H9 (cell line): ENCODE results near the gene VIPR2. TPM values are rescaled to one million over a fixed set of nuclear protein-coding genes. Genes with fewer than 3 reads are reported as not detected.

Experiments
- DNase-seq: peaks from one replicate; pipeline ENCODE4 v3.0.0-alpha.2; 2017
- H2AFZ ChIP-seq: one replicate; pipeline ENCODE4 v1.6.1; 2013; ENCODE audit warnings: mild to moderate bottlenecking, low read length, control low read depth, moderate library complexity
- H2AK5ac ChIP-seq: 2 replicates; pipeline ENCODE4 v1.6.1; 2013; ENCODE audit warnings: low read length, control low read depth, mixed read lengths; ENCODE audit not compliant: insufficient read length
- H2BK120ac ChIP-seq: one replicate; pipeline ENCODE4 v1.6.1; 2013; ENCODE audit warnings: low read depth, mild to moderate bottlenecking, low read length, control low read depth, inconsistent platforms; ENCODE audit not compliant: poor library complexity, severe bottlenecking
- H2BK12ac ChIP-seq: 2 replicates; pipeline ENCODE4 v1.6.1; 2013; ENCODE audit warnings: low read length, control low read depth, mixed read lengths, low read depth; ENCODE audit not compliant: insufficient read length
- H2BK15ac ChIP-seq: 2 replicates; pipeline ENCODE4 v1.6.1; 2013; ENCODE audit warnings: low read depth, low read length, control low read depth
- H2BK20ac ChIP-seq: one replicate; pipeline ENCODE4 v1.6.1; 2013; ENCODE audit warnings: low read depth, mild to moderate bottlenecking, low read length, control low read depth, inconsistent platforms; ENCODE audit not compliant: poor library complexity, severe bottlenecking
- H2BK5ac ChIP-seq: 2 replicates; pipeline ENCODE4 v1.6.1; 2013; ENCODE audit warnings: low read length, control low read depth, mixed read lengths; ENCODE audit not compliant: insufficient read length
- H3K14ac ChIP-seq: 2 replicates; pipeline ENCODE4 v1.6.1; 2013; ENCODE audit warnings: low read length, control low read depth; ENCODE audit not compliant: insufficient read depth
- H3K18ac ChIP-seq: 2 replicates; pipeline ENCODE4 v1.6.1; 2013; ENCODE audit warnings: low read depth, mild to moderate bottlenecking, mixed read lengths, low read length, control low read depth; ENCODE audit not compliant: insufficient read length
- H3K23ac ChIP-seq: 2 replicates; pipeline ENCODE4 v1.6.1; 2013; ENCODE audit warnings: low read length, control low read depth, mixed read lengths, low read depth; ENCODE audit not compliant: insufficient read length
- H3K23me2 ChIP-seq: 2 replicates; pipeline ENCODE4 v1.6.1; 2013; ENCODE audit warnings: low read depth, mild to moderate bottlenecking, mixed read lengths, low read length, control low read depth; ENCODE audit not compliant: insufficient read length, poor library complexity, severe bottlenecking
- H3K27ac ChIP-seq: 2 replicates; pipeline ENCODE4 v1.5.1; 2013; ENCODE audit warnings: low read length, control low read depth, mixed read lengths, low read depth; ENCODE audit not compliant: insufficient read length
- H3K27me3 ChIP-seq: 2 replicates; pipeline ENCODE4 v1.6.1; 2013; ENCODE audit warnings: low read length, control low read depth, inconsistent platforms; ENCODE audit not compliant: insufficient read depth
- H3K4ac ChIP-seq: 2 replicates; pipeline ENCODE4 v1.6.1; 2013; ENCODE audit warnings: low read depth, mild to moderate bottlenecking, control low read depth, inconsistent platforms, low read length, moderate library complexity
- H3K4me1 ChIP-seq: 2 replicates; pipeline ENCODE4 v1.6.1; 2013; ENCODE audit warnings: low read length, control low read depth, inconsistent platforms; ENCODE audit not compliant: insufficient read depth
- H3K4me2 ChIP-seq: 2 replicates; pipeline ENCODE4 v1.6.1; 2013; ENCODE audit warnings: low read length, control low read depth, mixed read lengths; ENCODE audit not compliant: insufficient read length, insufficient read depth
- H3K56ac ChIP-seq: 2 replicates; pipeline ENCODE4 v1.6.1; 2013; ENCODE audit warnings: low read depth, mild to moderate bottlenecking, mixed read lengths, low read length, control low read depth; ENCODE audit not compliant: insufficient read length
- H3K79me1 ChIP-seq: 2 replicates; pipeline ENCODE4 v1.6.1; 2013; ENCODE audit warnings: low read depth, mild to moderate bottlenecking, moderate library complexity, low read length, control low read depth, inconsistent platforms; ENCODE audit not compliant: insufficient read depth, poor library complexity, severe bottlenecking
- H3K79me2 ChIP-seq: 2 replicates; pipeline ENCODE4 v1.6.1; 2013; ENCODE audit warnings: low read length, control low read depth, inconsistent platforms; ENCODE audit not compliant: insufficient read depth
- H3K9ac ChIP-seq: 2 replicates; pipeline ENCODE4 v1.6.1; 2013; ENCODE audit warnings: low read length, control low read depth, mixed read lengths; ENCODE audit not compliant: insufficient read length; ENCODE audit errors: extremely low read depth
- H3K9me3 ChIP-seq: one replicate; pipeline ENCODE4 v1.6.1; 2013; ENCODE audit warnings: low read depth, low read length, inconsistent platforms; ENCODE audit not compliant: control insufficient read depth
- H3T11ph ChIP-seq: one replicate; pipeline ENCODE4 v1.6.1; 2013; ENCODE audit warnings: mild to moderate bottlenecking, low read length, control low read depth, inconsistent platforms
- H4K20me1 ChIP-seq: one replicate; pipeline ENCODE4 v1.6.1; 2013; ENCODE audit not compliant: control insufficient read depth, insufficient read length, insufficient read depth
- H4K5ac ChIP-seq: 2 replicates; pipeline ENCODE4 v1.6.1; 2013; ENCODE audit warnings: low read depth, mild to moderate bottlenecking, mixed read lengths, low read length, control low read depth; ENCODE audit not compliant: insufficient read length
- H4K8ac ChIP-seq: replicated peaks from 2 replicates; pipeline ENCODE4 v1.6.1; 2013; ENCODE audit warnings: low read length, control low read depth, mixed read lengths, low read depth; ENCODE audit not compliant: insufficient read length
- H4K91ac ChIP-seq: 2 replicates; pipeline ENCODE4 v1.6.1; 2013; ENCODE audit warnings: low read depth, mild to moderate bottlenecking, moderate library complexity, mixed read lengths, low read length, control low read depth; ENCODE audit not compliant: insufficient read length
- H3K27ac Mint-ChIP-seq, 3 experiments: 2 replicates in 2 of 3; 3 replicates in 1 of 3; pipeline ENCODE4 v1.8.0; 2020 to 2021; ENCODE audit warnings: mixed read lengths in 3 of 3, mild to moderate bottlenecking in 1 of 3, moderate library complexity in 1 of 3
- H3K27me3 Mint-ChIP-seq: 2 replicates; pipeline ENCODE4 v1.8.0; 2021; ENCODE audit warnings: low read depth, mild to moderate bottlenecking, moderate library complexity, mixed read lengths
- H3K36me3 Mint-ChIP-seq, 3 experiments: 2 replicates in 2 of 3; 3 replicates in 1 of 3; pipeline ENCODE4 v1.8.0; 2020 to 2021; ENCODE audit warnings: low read depth in 3 of 3, mixed read lengths in 3 of 3; ENCODE audit not compliant: insufficient read depth in 1 of 3
- H3K4me1 Mint-ChIP-seq, 2 experiments: 2 replicates each; pipeline ENCODE4 v1.8.0; 2020; ENCODE audit warnings: mixed read lengths in 2 of 2
- H3K4me3 Mint-ChIP-seq, 2 experiments: 2 replicates in 1 of 2; 3 replicates in 1 of 2; pipeline ENCODE4 v1.8.0; 2020 to 2021; ENCODE audit warnings: mild to moderate bottlenecking in 2 of 2, mixed read lengths in 2 of 2, moderate library complexity in 1 of 2
- H3K9me3 Mint-ChIP-seq, 2 experiments: 2 replicates in 1 of 2; 3 replicates in 1 of 2; pipeline ENCODE4 v1.8.0; 2020; ENCODE audit warnings: mild to moderate bottlenecking in 2 of 2, mixed read lengths in 2 of 2, moderate library complexity in 1 of 2
- CTCF ChIP-seq: fragments of 200-600 bp; sonication (generic); conservative IDR thresholded peaks from 3 replicates; pipeline ENCODE4 v1.8.0; 2021; ENCODE audit warnings: antibody characterized with exemption, mild to moderate bottlenecking
- WGBS: extraction: QIAGEN DNeasy Blood & Tissue Kit; methylation state at CpG from one replicate; pipeline ENCODE4 v1.1.7; 2013; ENCODE audit warnings: missing lambda C conversion rate, low lambda C conversion rate, mixed read lengths; ENCODE audit not compliant: insufficient read length; ENCODE audit errors: extremely low coverage; 5-methylcytosine and 5-hydroxymethylcytosine counted together
- total RNA-seq: library from RNA; stranded (reverse); gene quantifications from 2 replicates; pipeline ENCODE4 v1.2.1, GENCODE V29; 2021

The VIPR2 gene
- total RNA-seq, 1 experiment from 2014 or later, result 1.6 TPM

GRCh38 chr7:159083698-159084068, 61.0 kb downstream of the VIPR2 start:
- Histone ChIP-seq H2AK5ac (no peak overlapping the region), H3T11ph (no peak overlapping the region), H3K79me1 (no peaks in the 10 kb centered on the region), H3K4me2 (no peak overlapping the region), H3K79me2 (no peaks in the 10 kb centered on the region), H3K27ac (no peak overlapping the region), H3K9me3 (no peaks in the 10 kb centered on the region), H3K23me2 (no peaks in the 10 kb centered on the region), H4K20me1 (no peaks in the 10 kb centered on the region), H2BK12ac (no peak overlapping the region), H3K23ac (no peak overlapping the region), H2AFZ (no peak overlapping the region), H3K27me3 (no peaks in the 10 kb centered on the region), H2BK5ac (no peak overlapping the region), H2BK20ac (no peak overlapping the region), H3K18ac (no peak overlapping the region), H2BK15ac (no peak overlapping the region), H3K9ac (no peak overlapping the region), H3K14ac (no peak overlapping the region), H4K91ac (no peak overlapping the region), H4K8ac (no peak overlapping the region), H2BK120ac (no peak overlapping the region), H3K4me1 (no peaks in the 10 kb centered on the region), H4K5ac (no peak overlapping the region), H3K4ac (no peak overlapping the region), H3K56ac (no peak overlapping the region)
- no peak overlapping the region for H3K4me3 Mint-ChIP-seq
- peaks cover 7% of the 10 kb centered on the region; the same call in 1 of the 2 replicates for H3K27me3 Mint-ChIP-seq
- no peaks in the 10 kb centered on the region; a peak in 1 of 7 replicates for H3K36me3 Mint-ChIP-seq
- TF ChIP-seq CTCF, result no peak
- H3K27ac Mint-ChIP-seq, result no peak overlapping the region
- no CpG with 5 or more reads among the region's 2 CpGs for WGBS
- no peaks in the 10 kb centered on the region; a peak in 1 of 4 replicates for H3K4me1 Mint-ChIP-seq
- no peaks in the 10 kb centered on the region; a peak in 1 of 5 replicates for H3K9me3 Mint-ChIP-seq
- DNase-seq, result peak; percentile 12
